Measurements from ENCODE around the gene MYO18B.

- no peak for TF ChIP-seq POLR2A (IDR thresholded peaks at IDR 0.05; ENCODE audit: extremely low read depth, insufficient read length)
- TF ChIP-seq, protein P1, sequence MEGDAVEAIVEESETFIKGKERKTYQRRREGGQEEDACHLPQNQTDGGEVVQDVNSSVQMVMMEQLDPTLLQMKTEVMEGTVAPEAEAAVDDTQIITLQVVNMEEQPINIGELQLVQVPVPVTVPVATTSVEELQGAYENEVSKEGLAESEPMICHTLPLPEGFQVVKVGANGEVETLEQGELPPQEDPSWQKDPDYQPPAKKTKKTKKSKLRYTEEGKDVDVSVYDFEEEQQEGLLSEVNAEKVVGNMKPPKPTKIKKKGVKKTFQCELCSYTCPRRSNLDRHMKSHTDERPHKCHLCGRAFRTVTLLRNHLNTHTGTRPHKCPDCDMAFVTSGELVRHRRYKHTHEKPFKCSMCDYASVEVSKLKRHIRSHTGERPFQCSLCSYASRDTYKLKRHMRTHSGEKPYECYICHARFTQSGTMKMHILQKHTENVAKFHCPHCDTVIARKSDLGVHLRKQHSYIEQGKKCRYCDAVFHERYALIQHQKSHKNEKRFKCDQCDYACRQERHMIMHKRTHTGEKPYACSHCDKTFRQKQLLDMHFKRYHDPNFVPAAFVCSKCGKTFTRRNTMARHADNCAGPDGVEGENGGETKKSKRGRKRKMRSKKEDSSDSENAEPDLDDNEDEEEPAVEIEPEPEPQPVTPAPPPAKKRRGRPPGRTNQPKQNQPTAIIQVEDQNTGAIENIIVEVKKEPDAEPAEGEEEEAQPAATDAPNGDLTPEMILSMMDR (IDR thresholded peaks at IDR 0.05; ENCODE audit: low read depth, low read length), result no peak
- TF ChIP-seq, protein P2, sequence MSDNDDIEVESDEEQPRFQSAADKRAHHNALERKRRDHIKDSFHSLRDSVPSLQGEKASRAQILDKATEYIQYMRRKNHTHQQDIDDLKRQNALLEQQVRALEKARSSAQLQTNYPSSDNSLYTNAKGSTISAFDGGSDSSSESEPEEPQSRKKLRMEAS (IDR thresholded peaks at IDR 0.05; ENCODE audit: low read depth, low read length), result no peak
Observed at GRCh38 chr22:25892678-25893077, 150.7 kb downstream of the MYO18B start.

Measured in NB4 (cell line).